ENCODE results near the gene TPT1. TPM values are rescaled to one million over a fixed set of nuclear protein-coding genes. Genes with fewer than 3 reads are reported as not detected.

TPT1 gene
- total and polyA plus RNA-seq, 2 of the 13 experiments (the other 11 are each of a cell fraction or from before 2014, with no cell fraction given): 2,953 to 3,594 TPM

- peak; percentile 38; the same call in 1 of the 2 replicates for TF ChIP-seq NFAT5 (CRISPR knock-in tag; IDR thresholded peaks at IDR 0.05)
- TF ChIP-seq SKIL (CRISPR knock-in tag; IDR thresholded peaks at IDR 0.05; ENCODE audit: borderline replicate concordance): peak; percentile 8; the same call in 1 of the 2 replicates
- TF ChIP-seq NFKB2 (CRISPR knock-in tag; IDR thresholded peaks at IDR 0.05; ENCODE audit: borderline replicate concordance): peak; percentile 65; the same call in 1 of the 2 replicates
- 0 out of 2 replicates have a peak, but pooled peaks have one; percentile 50 for TF ChIP-seq PRMT3 (CRISPR knock-in tag; IDR thresholded peaks at IDR 0.05; ENCODE audit: borderline replicate concordance, low read depth)
- peak; percentile 24; the same call in 1 of the 2 replicates for TF ChIP-seq ARID2 (CRISPR knock-in tag; IDR thresholded peaks at IDR 0.05; ENCODE audit: borderline replicate concordance)
- TF ChIP-seq ZNF639 (CRISPR knock-in tag; conservative IDR thresholded peaks at IDR 0.05): peak; percentile 70
- TF ChIP-seq KDM5B (CRISPR knock-in tag; IDR thresholded peaks at IDR 0.05; ENCODE audit: borderline replicate concordance): peak; percentile 19; the same call in 1 of the 2 replicates
- peak; percentile 42; the same call in 1 of the 2 replicates for TF ChIP-seq MTA1 (CRISPR knock-in tag; IDR thresholded peaks at IDR 0.05; ENCODE audit: borderline replicate concordance)
- no peak for TF ChIP-seq ZNF331 (CRISPR knock-in tag; IDR thresholded peaks at IDR 0.05)
- TF ChIP-seq NFE2L1 (CRISPR knock-in tag; IDR thresholded peaks at IDR 0.05; ENCODE audit: borderline replicate concordance): 0 out of 2 replicates have a peak, but pooled peaks have one; percentile 44
- 0 out of 2 replicates have a peak, but pooled peaks have one; percentile 27 for TF ChIP-seq PPARG (CRISPR knock-in tag; conservative IDR thresholded peaks at IDR 0.05)
- TF ChIP-seq RXRA (CRISPR knock-in tag; IDR thresholded peaks at IDR 0.05): no peak; the same call in 1 of the 2 replicates
- TF ChIP-seq LCORL (IDR thresholded peaks at IDR 0.05): no peak
- TF ChIP-seq LCORL (CRISPR knock-in tag; IDR thresholded peaks at IDR 0.05): peak; percentile 55
- peak; percentile 32 for TF ChIP-seq MYC (CRISPR knock-in tag; IDR thresholded peaks at IDR 0.05; ENCODE audit: borderline replicate concordance)
- TF ChIP-seq ETV5 (CRISPR knock-in tag; IDR thresholded peaks at IDR 0.05; ENCODE audit: borderline replicate concordance): peak; percentile 82; the same call in 1 of the 2 replicates
- 0 out of 2 replicates have a peak, but pooled peaks have one; percentile 4 for TF ChIP-seq ZNF34 (CRISPR knock-in tag; IDR thresholded peaks at IDR 0.05; ENCODE audit: borderline replicate concordance)
- TF ChIP-seq ZNF569 (CRISPR knock-in tag; IDR thresholded peaks at IDR 0.05; ENCODE audit: borderline replicate concordance): no peak
- TF ChIP-seq SALL1 (CRISPR knock-in tag; IDR thresholded peaks at IDR 0.05): peak; percentile 37; the same call in 1 of the 2 replicates
- peak; percentile 65 for TF ChIP-seq SAP130 (CRISPR knock-in tag; IDR thresholded peaks at IDR 0.05; ENCODE audit: low read depth)
These were observed 455 bp downstream of the TPT1 start (continued) for GRCh38 chr13:45340422-45341033.

Data from HepG2 (cell line).